Stimulated activated CD8-positive, alpha-beta memory T cell treated with anti-CD3 and anti-CD28 coated beads, Interleukin-7, amount 100 ng/mL, for 48 hours (primary cell): ENCODE results near the gene SYK.

Experiments used
- DNase-seq, 2 donors: peaks; one replicate each; pipeline ENCODE4 v3.0.0-alpha.2; 2020; ENCODE audit warnings: low read depth in 1 of 2; ENCODE audit errors: extremely low read depth in 1 of 2

SYK gene

DNA sequence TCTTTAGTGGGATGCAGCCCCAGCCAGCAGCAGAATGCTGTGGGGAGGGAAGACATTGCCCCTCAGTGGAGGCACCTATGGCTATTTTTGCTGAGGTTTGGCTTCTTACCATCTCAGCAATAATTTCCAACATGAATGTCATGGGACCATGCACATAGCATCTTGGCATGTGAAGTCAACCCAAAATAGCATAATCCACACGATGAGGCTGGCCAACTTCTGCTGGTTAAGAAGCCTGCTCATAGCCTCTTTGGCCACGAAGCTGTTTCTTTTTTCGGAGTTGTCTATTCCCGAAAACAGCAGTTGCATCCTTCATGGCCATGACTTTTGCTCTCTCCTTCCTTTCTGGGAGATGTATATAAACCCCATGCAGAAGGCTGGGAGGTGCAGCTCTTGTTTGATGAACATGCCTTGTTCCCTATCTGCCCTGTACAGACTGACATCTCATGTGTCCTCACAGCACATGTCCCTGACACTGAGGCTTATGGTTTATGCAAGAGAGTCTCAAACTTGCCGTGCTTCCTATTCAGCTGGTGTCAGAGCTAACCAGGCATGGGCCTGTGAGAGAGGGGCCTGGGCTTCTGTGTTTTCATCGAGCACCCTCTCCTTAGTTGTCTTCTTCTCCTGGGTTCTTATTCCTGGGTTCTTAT, 45.3 kb downstream of the SYK start:
- DNase-seq: no peak

DNA sequence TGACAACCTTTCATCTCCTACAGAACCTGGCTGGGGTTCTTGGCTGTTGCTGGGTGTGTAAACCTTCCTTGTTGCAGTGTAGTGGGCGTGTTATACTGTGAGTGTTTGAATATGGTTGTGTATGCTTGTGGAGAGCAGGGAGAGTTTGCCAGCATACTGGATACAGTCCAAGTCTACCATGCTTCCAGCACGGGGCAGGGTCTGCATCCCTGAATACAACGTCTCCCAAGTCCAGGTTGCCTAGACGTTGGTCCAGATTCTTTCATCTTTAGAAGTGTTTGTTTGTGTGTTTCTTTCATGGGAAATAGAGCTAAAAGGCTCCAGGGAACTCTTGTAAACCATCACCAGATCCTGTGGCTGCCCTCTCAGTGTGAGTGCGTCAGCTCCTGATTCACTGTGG, 46.4 kb downstream of the SYK start:
- DNase-seq: no peak

DNA sequence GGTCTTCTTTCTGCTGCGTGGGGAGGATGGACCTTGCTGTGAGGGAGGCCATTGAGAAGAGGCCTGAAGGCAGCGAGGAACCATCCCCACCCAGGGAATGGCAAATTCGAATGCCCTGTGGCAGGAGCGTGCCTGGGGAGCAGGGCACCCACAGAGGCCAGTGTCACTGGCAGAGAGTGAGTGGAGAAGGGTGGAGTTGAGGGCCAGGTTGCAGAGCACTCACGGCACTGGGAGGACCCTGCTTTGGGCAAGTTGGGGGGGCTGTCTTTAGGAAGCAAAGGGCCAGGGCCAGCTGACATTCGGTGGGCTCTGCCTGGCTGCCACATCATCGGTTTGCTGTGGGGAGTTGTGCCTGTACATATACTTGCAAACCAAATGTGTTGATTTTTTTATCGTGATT, 47.2 kb downstream of the SYK start:
- DNase-seq: no peak

DNA sequence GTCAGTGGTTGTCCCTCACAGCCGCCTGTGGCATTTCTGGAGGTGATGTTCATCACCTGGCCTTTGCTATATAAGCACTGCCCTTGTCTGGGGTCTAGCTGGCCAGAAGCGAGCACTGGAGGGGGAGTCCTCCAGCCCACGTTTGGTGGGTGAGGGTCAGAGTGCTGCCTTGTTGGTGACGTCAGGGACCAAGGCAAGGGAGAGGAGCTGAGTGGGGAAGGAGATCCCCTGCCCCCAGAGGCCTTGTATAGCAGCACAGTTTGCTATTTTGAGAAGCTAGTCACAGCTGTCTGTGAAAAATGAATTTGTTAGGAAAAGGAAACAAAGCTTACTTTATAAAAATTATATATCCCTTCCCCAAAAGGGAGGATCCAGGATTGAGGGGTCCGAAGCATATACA, 49.8 kb downstream of the SYK start:
- DNase-seq: no peak

DNA sequence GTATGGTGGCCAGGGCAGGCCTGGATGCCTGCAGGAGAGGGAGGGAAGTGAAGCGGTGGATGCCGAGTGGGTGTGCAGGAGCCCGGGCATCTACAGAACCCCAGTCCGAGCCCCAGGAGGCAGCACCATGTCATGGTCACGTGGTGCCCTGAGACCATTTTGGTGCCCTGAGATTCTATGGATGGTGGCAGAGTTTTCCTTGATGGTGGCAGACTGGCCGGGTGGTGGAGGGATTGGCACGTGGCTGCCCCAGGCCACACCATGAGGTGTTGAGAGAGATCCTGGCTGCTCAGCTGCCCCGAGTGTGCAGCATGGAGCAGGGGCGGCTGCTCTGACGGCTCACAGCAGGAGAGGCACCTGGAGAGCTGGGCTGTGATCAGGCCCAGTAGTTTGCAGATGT, 52.3 kb downstream of the SYK start:
- DNase-seq: no peak

DNA sequence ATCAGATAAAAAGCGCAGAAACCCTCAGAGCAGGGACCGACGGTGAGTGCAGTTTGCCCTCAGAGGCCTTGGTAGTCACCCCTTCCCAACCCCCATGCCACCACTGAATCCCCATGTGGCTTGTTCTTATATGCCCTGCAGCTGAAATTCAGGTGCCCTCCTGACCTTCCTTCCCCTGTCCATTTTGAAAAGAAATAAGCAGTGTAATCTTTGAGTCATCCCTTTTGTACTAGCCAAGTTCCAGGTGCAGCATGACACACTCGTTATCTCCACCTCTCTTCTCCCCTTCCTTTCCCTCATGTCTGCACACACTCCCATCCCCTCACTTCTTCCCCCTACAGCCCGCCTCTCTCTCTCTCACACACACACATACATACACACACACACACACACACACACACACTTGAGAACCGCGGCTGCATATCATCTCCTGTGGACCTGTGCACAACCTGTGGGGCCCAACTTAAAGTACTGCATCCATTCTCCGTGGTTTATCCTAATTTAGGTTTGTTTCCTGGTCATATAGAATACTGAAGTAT, 53.1 kb downstream of the SYK start:
- DNase-seq: no peak

DNA sequence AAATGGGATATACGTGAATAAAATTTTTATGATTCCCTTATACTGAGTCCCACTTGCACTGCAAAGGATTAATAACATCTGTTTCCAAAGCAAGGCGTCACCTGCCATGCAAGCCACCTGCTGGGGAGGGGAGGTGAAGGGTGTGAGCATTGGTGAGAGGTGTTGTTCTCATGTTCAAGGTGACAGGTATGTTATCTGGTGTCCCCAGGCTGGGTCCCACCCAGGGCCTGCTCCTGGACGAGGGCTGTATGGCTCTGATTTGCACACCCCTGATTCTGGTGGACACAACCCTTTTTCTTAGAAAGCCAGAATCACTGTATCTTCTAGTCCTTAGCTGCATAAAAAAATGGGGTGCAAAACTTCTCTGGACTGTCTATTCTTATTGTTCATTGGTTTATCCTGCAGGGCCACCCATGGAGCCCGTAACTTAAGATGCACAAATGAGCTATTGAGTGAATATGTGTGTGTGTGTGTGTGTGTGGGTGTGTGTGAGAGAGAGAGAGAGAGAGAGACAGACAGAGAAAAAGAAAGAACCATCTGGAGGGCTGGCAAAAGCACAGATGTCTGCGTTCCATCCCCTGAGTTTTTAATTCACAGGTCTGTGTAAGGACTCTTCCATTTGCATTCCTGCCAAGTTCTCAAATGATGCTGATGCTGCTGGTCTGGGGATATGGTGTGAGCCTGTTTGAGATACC, 53.7 kb downstream of the SYK start:
- no peak for DNase-seq

DNA sequence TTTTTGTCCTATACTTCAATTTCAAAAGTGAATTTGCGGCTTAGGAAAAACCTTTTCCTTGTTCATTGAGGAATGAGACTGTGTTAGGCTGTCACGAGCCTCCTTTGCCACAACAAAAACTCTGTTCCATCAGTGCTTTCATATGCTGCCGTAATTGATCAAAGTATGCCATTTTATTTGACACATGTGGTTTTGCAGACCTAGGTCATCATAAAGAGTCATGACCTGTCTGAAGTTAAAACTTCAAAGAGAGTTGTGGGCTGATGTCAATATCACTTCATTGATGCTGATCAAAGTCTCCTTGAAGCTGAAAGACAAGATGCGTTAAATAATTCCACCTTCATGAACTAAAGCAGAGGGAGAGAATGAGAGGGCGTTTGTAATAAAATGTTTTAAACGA, 55.5 kb downstream of the SYK start:
- no peak for DNase-seq

DNA sequence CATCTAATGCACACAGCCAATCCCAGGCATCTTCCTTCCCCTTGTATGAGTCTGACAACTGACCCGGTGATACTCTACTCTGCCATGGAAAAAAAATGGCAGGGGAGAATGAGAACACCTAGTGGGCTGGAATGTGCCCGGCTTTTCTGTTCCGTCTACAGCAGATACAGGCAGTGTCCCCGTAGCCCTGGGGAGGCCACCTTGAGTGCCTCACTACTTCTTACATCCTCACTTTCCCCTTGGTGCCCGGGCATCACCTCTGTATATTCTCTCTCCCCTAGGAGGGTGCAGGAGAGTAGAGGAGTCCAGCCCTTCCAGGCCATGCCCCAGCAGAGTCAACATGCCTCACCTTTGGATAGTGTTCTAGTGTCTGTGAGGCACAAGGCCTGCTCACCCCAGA, 56.2 kb downstream of the SYK start:
- DNase-seq: no peak

DNA sequence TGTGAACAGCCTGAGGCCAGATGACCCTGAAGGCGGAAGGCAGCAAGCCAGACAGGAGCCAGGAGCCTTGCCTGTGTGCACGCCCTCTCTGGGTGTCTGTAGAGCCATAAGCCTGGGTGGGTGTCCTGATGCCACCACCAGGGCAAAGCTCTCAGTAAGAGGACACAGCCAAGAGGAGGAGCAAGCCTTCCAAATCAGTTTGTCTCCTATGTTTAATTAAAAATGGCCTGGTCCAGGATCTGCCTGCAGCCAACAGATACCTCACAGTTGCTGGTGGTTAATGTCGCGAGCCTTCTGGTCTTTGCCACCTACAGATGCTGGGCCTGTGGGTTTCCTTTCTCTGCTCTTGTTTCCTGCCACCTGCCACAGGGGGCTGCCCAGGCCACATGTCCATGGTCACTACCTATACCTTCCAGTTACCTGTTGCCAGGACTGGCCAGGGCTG, 56.9 kb downstream of the SYK start:
- no peak for DNase-seq

DNA sequence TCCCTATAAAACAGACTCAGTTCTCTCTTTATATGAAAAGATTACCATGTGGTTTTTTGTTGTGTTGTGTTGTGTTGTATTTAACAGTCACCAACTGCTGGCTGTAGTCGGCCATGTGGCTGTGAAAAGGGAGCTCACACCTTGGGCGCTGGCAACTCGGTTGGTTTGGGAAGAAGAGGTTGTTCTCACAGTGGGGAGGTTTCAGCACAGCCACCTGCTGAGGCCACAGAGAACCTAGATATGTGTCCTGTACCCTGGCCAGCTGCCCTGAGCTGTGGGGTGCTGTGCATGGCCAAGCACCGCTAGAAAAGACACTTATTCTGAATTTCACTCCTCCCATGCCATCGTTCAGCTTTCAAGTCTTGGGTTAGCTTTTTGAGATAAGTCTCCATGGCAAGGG, 58.8 kb downstream of the SYK start:
- DNase-seq: no peak

DNA sequence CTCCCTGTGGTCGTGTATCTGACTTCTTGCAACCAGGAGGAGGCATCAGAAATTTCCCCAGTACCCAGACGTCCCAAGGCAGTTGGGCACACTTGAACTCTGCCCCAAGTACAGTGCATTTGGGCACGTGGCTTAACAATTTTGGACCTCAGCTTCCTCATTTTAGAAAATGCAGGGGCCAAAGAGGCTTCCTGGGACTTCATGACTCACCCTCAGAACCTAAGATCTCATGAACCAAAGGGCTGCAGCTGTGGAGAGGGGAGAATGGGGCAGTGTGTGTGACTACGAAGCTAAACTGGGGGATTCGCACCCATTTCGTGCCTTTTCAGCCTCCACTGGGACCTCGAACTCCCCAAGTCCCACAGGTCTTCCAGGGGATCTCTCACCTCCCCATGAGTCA, 59.2 kb downstream of the SYK start:
- DNase-seq: no peak

DNA sequence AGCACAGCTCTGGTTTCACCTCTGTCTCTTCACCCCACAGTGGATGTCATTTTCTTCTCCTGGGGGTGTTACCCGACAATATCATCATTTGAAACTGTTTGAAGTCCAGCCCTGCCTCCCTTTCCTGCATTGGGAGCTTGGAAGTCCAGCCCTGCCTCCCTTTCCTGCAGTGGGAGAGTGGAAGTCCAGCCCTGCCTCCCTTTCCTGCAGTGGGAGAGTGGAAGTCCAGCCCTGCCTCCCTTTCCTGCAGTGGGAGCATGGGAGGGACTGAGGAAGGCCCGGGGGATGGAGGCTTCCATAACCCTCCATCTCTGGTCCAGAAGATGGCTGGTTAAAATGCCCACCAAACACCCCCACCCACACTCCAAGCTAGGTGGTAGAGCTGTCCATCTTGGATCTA, 59.8 kb downstream of the SYK start:
- no peak for DNase-seq

DNA sequence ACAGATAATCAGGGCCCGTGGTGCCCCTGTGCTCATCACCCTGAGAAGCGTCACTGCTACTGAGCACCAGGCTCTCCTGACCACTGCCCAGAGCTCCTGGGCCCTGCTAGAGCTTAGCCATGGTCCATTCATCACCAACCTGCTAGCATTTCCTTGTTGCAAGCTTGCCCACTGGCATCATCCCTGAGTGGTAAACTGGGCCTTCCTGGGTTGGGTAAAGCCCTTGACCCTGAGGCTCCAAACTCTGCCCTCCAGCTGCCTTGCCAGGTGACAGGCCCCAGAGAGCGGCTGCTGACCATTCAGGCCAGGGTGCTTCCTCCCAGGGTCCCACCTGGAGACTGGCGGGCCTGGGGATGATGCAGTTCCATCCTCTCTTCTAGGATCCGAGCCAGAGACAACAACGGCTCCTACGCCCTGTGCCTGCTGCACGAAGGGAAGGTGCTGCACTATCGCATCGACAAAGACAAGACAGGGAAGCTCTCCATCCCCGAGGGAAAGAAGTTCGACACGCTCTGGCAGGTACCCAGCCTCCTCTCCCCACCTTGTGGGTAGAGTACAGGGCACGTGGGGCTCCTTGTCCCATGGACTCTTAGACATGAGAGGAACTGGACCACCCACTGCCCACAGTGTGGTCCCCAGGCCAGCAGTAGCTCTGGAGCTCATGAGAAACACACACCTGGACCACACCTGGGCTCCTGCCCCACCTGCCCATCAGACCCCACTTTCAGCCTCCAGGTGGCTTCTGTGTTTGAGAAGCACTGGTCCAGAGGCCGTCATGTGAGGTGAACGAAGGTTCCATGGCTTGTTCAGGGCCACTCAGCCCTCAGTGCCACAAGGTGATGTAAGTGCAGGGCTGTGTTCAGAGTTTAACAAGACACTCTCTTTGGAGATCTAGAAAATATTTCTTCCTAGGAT, 60.5 kb downstream of the SYK start:
- no peak for DNase-seq

DNA sequence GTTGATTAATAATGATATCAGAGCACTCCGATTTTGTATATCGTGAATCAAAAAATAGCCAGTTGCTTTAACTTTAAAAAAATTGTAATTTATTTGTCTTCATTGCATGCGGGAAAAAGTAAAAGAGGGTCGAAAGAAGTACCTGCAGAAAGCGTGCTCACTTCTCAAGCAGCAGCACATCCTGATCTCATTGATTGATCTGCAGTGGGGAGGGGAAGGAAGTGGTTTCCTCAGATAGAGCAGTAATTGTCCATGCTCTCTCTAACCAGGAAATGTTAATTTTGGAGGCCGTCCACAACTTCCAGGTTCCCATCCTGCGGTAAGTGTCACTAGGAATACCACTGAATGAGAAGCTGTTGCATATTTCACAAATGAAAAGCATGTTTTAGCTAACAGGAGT, 63.2 kb downstream of the SYK start:
- no peak for DNase-seq

DNA sequence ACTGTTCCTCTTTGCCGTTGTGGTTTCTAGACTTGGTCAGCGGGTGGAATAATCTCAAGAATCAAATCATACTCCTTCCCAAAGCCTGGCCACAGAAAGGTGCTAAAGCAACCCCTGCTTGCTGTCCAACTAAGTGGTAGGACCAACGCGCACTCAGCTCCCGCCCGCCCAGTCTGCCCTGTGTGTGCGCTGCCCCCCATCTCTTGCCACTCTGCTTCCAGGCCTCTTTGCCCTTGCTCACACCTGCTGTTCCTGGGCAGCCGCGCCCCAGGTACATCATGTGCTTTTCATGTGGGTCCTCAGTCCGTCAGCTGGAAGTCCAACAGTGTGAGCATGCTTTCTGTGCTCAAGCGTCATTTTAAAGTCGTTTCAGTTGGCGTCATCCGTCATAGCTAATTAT, 65.5 kb downstream of the SYK start:
- DNase-seq: no peak

DNA sequence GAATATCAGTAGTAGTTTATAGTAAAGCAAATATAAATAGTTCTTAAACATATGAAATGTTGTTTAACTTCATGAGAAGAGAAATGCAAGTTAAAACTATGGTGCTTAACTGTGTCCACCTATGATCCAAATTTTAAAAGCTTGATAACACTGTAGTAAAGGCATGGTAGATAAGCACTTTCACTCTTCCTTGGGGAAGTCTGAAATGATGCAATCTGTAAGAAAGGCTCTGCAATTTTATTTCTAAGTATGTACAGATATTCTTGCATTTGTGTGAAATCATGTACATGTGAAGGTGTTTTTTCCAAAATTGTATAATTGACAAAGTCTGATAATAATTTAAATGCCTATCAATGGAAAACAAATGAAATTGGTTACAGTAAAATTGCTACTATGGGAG, 66.9 kb downstream of the SYK start:
- no peak for DNase-seq

DNA sequence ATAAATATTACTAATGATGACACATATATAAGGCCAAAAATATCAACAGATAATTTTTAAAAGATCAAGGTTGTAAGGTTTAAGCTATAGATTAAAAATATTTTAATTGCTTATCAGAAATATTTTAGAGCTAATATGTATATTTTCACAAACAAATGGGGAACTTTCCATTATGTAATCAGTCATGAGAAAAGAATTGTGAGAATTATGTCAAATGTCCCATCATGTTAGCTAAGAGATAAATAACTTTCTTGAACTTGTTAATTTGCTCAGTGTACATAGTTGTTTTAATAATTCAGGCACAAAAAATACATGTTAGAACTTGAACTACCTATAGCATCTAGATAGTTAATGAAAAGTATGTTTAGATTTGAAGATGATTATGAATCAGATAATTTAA, 67.7 kb downstream of the SYK start:
- no peak for DNase-seq

DNA sequence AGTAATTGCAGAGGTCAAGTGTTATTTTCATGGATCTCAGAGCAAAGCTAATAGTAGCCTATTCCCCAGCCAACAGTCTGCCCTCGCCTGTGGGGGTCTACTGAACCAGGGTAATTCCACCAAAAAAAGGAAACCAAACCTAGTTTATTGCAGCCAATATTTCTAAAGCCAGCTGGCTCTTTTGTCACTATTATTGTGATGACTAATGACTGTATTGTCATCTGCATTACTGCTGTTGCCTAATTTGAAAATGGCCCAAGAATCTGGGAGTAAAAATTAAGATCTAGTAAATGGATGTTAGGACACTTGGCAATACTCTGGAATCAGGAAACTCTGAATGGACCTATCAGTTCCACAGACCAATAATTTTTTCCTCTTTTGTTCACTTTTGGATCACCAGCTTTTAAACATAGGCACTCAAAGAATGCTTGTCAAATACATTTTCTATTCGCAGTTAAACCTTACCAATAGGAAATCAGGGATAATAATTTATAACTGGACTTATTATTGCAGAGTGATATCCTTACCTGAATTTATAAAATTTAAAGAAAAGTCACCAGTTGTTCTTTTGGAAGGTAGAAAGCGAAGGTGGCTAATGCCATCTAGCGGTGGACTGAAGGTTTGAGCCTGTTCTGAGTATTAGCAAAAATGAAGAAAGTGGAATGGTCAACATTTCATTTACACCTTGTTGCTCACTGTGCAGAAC, 69.2 kb downstream of the SYK start:
- DNase-seq: peak in 1 of 2 donors; percentile 8

DNA sequence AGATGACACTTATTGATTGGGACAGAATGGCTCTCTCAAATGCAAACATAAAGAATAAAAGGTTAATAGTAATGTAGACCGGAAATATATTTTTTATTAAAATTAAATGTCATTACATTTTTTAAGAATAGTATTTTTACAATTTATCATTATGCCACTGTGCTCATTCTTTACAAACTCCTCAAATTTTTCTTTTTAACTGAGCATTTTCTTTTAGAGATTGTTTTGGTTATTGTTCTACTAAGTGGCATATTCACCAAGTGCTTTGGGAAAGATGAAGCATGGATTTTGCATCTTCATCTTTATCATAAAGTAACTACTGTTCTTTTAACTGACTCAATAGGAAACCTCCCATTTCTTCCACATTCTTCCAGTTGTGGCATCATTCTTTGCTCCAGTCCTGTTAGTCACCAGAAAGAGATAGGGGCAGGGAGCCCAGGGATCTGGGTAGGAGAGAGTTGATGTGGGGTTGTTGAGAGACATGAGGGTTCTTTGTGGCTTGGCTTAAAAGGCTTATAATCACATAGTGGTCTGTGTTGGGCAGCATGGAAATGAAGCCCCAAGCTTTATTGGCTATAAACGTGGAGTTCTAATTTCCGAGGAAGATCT, 69.8 kb downstream of the SYK start:
- DNase-seq: no peak
